A172 (cell line): ENCODE data around the gene SLC12A5. TPM values are rescaled to one million over a fixed set of nuclear protein-coding genes. Genes with fewer than 3 reads are reported as not detected.

Experiments
- DNase-seq: peaks from one replicate; pipeline ENCODE4 v3.0.0-alpha.2; 2015; ENCODE audit warnings: low spot score
- total RNA-seq: library from RNA; depleted of rRNA; stranded (reverse); fragments of >200 nt; shearing (Covaris generic); gene quantifications from 2 replicates; pipeline ENCODE4 v1.2.3, GENCODE V29; 2014

Gene SLC12A5
- total RNA-seq, 1 experiment from 2014 or later: 0.90 TPM

GRCh38 chr20:46025376-46025783 is 3.6 kb upstream of the SLC12A5 start:
- no peak for DNase-seq

- DNase-seq: peak; percentile 65
Measured at GRCh38 chr20:46027245-46027853, 1.7 kb upstream of the SLC12A5 start.

DNA sequence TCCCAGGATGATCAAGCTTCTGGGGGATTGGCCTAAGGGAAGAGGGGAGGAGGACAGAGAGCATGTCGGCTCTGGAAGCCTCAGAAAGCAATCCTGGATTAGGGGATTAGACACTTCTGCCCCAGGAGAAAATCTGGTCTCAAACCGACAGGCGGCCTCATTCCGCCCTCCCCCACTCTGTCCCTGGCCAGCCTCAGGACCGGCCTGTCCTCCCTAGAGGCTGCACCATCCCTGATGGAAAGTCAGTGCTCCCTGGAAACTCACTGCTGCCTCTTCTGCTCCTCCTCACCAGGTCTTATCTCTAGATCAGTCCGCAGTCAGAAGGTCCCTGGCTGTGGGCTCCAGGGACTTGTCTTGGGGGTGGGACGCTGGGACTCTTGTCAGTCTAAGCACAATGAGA is 905 bp upstream of the SLC12A5 start:
- no peak for DNase-seq

GRCh38 chr20:46030284-46031013 is 1.4 kb downstream of the SLC12A5 start:
- no peak for DNase-seq

DNA sequence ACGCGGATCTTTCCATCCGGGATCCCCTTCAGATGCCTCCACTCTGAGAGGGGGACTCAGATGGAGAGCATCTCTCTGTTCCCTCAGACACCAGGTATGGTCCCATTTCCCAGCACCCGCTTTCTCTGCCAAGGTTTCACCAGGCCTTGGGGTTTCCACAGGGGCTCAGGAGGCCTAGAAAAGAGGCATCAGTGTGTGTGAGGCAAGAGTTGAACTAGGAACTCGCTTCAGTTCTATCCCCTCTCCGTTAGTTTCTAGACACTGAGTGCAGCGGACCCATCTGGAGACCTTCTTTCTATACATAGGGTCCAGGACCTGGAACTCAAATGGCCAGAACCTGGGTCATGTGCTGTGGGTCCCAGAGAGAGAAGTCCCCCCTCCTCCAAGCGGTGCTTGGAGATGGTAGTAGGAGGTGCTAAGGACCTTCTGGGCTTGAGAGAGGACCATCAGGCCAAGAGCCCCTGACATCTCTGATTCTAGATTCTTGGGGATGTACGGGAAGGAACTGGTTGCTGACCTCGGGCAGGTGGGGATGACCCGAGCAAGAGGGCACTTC is 2.1 kb downstream of the SLC12A5 start:
- no peak for DNase-seq

GRCh38 chr20:46031701-46032254 is 2.8 kb downstream of the SLC12A5 start:
- no peak for DNase-seq

GRCh38 chr20:46034039-46034438 is 5.0 kb downstream of the SLC12A5 start:
- DNase-seq: peak; percentile 22

DNA sequence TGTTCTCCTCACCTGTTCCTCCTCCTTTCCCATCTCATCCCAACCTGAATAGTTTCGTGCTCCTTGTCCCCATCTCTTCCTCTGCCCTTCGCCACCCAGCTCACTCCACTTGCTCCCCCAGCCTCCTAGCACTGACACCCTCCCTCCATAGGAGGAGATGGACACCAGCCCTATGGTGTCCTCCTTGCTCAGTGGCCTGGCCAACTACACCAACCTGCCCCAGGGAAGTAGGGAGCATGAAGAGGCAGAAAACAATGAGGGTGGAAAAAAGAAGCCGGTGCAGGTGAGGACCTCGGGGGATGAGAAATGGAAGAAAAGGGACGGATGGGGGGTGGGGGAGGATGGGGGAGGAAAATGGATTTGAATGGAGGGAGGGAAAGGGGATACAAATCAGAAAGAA is 6.2 kb downstream of the SLC12A5 start:
- no peak for DNase-seq

GRCh38 chr20:46035713-46036112 is 6.7 kb downstream of the SLC12A5 start:
- no peak for DNase-seq

- DNase-seq: no peak
Measured at GRCh38 chr20:46036370-46036769, 7.4 kb downstream of the SLC12A5 start.

- no peak for DNase-seq
Measured at GRCh38 chr20:46037036-46037435, 8.0 kb downstream of the SLC12A5 start.

DNA sequence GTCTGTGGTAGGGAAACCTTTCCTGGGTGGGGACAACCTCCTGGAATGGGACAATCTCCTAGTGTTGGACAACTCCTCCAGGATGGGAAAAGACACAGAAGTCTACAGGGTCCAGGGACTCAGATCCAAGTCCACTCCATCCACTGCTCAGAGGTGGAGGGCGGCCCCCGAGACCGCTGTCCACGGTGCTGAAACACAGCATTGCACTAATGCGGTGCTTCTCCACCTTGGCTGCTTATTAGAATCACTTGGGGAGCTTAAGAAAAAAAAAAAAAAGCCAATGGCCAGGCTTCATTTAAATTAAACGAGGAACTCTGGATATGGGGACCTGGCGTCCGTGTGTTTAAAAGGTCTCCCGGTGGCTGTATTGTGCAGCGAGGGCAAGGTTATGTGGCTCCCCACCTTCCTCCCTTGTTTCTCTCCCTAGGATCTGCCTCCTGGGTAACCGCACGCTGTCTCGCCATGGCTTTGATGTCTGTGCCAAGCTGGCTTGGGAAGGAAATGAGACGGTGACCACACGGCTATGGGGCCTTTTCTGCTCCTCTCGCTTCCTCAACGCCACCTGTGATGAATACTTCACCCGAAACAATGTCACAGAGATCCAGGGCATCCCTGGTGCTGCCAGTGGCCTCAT is 12.0 kb downstream of the SLC12A5 start:
- DNase-seq: peak; percentile 49

- DNase-seq: no peak
Measured at GRCh38 chr20:46043556-46043955, 14.5 kb downstream of the SLC12A5 start.

DNA sequence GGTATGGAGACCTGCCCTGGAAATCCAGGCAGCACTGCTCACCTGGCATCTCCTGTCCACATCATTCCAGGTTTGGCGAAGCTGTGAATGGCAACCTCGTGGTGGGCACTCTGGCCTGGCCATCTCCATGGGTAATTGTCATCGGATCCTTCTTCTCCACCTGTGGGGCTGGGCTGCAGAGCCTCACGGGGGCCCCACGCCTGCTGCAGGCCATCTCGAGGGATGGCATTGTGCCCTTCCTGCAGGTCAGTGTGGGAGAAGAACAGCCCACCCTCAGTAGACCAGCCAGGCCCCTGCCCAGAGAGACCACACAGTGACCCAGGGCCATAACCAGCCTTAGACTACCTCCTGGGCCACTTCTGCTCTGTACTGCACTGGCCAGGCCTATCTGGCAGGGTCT is 15.9 kb downstream of the SLC12A5 start:
- DNase-seq: no peak

GRCh38 chr20:46046588-46047310 is 17.7 kb downstream of the SLC12A5 start:
- no peak for DNase-seq

GRCh38 chr20:46047821-46048220 is 18.8 kb downstream of the SLC12A5 start:
- DNase-seq: no peak

GRCh38 chr20:46049190-46049589 is 20.2 kb downstream of the SLC12A5 start:
- DNase-seq: no peak

DNA sequence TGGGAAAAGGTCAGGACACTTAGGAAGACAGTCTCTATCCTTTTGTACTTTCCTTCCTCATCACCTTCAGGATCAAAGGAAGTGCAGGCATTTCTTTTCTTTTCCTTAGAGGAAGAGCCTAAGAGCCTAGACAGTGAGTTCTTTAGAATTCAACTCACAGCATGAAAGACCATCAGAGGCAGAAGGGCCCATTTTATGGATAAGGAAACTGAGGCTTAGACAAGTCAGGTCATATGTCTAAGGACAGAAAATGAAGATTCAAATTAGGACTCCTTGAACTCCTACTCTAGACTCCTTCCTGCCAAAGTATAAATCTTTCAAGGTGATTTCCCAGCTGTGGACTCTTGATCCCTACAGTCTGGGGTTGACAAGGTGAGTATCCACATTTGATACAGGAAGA is 20.8 kb downstream of the SLC12A5 start:
- DNase-seq: no peak

DNA sequence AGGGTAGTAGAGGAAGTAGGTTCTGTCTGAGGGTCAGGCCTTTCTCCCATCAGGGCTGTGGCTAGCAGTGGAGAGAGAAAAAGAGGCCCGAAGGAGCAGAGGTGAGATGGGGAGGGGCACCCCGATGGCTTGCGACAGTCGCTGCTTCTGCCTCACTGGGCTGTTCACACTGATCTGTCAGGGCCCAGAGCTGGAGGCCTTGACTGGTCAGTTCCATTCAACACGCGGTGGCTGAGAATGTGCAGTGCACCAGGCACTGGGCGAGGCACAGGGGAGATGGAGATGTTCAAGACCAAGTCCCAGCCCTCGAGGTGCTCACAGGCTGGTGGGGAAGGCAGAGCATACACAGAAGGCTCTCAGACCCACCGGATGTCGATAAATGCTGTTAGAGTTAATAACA is 21.4 kb downstream of the SLC12A5 start:
- DNase-seq: no peak

- DNase-seq: no peak
Measured at GRCh38 chr20:46050885-46051284, 21.9 kb downstream of the SLC12A5 start.

- DNase-seq: no peak
Measured at GRCh38 chr20:46051556-46052308, 22.7 kb downstream of the SLC12A5 start.
